RWPE1 (cell line): ENCODE data around the gene WIF1.

Experiments
- CTCF ChIA-PET: fragments of 350-600 bp; sonication (Branson Sonifier 250); formaldehyde crosslinking; extraction: SDS; loops from one replicate; lab custom pipeline; 2021; lab: Yijun Ruan, JAX
- POLR2A ChIA-PET: fragments of 400-600 bp; formaldehyde crosslinking; extraction: SDS; loops from one replicate; lab custom pipeline; 2020; ENCODE audit warnings: antibody characterized with exemption; ENCODE audit not compliant: low non-redundant PET; lab: Yijun Ruan, JAX
- DNase-seq: peaks from one replicate; pipeline ENCODE4 v3.0.0; 2012; ENCODE audit warnings: low spot score
- H3K27ac ChIP-seq: fragments of 450-650 bp; 2 replicates; pipeline ENCODE4 v1.5.1; 2017
- CTCF ChIP-seq: fragments of 450-650 bp; conservative IDR thresholded peaks from 2 replicates; pipeline ENCODE4 v1.5.1; 2017; ENCODE audit warnings: low read depth, mild to moderate bottlenecking

WIF1 gene

DNA sequence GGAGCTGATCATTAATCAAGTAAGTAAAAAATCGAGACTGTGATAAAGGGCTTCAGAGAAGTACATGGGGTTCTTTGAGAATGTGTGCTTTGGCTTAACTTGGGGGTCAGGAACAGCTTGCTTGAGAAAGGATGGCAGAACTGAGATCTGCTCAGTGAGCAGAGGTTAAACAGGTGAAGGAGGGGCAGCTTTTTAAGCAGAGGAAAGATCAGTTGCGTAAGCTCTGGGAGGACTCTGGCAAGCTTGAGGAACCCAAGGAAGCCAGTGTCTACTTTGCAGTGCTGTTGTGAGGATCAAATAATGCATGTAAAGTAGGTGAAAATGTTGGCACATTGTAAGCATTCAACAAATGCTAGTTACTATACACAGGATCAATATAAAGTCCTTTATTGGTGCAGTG lies 30.6 kb downstream of the WIF1 start:
- no peak for TF ChIP-seq CTCF
- no peak for DNase-seq
- POLR2A ChIA-PET = no interaction called here
- CTCF ChIA-PET = no interaction called here
- no peak overlapping the region for H3K27ac ChIP-seq

DNA sequence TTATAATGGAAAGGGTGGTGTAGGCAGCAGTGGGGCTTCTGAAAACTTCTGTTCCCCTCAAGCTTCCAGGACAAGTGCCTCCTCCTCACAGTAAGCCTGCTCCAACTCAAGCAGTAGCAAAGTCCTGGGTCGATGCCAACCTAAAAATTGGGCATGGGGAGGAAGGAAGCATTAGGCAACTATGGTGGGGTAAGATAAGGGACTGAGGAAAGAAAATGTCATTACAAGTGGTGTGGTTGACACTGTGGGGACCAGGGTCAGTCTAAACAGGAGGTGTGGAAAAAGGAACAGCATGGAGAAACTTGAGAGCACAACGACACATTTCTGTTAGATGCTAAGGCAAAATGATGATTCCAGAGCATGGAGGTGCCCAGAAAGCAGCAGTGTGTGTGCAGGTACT lies 34.9 kb downstream of the WIF1 start:
- H3K27ac ChIP-seq = no peak overlapping the region
- ChIA-PET CTCF (interaction anchor here (0.7 kb wide), 1 partner anchor 158 kb away, joined by 3 read pairs; no protein-coding TSS in a partner anchor), POLR2A (no interaction called here)
- TF ChIP-seq CTCF = no peak
- no peak for DNase-seq

GRCh38 chr12:65084579-65084978 lies 36.5 kb downstream of the WIF1 start:
- ChIA-PET CTCF (no interaction called here), POLR2A (no interaction called here)
- H3K27ac ChIP-seq = no peak overlapping the region
- no peak for DNase-seq
- no peak for TF ChIP-seq CTCF

GRCh38 chr12:65083581-65083980 lies 37.5 kb downstream of the WIF1 start:
- CTCF ChIA-PET = no interaction called here
- H3K27ac ChIP-seq = no peak overlapping the region
- DNase-seq = no peak
- no peak for TF ChIP-seq CTCF
- POLR2A ChIA-PET = no interaction called here

- POLR2A ChIA-PET = no interaction called here
- TF ChIP-seq CTCF = no peak
- no peak for DNase-seq
- no peak overlapping the region for H3K27ac ChIP-seq
- CTCF ChIA-PET = no interaction called here
Measured at GRCh38 chr12:65082406-65082805, 38.7 kb downstream of the WIF1 start.

DNA sequence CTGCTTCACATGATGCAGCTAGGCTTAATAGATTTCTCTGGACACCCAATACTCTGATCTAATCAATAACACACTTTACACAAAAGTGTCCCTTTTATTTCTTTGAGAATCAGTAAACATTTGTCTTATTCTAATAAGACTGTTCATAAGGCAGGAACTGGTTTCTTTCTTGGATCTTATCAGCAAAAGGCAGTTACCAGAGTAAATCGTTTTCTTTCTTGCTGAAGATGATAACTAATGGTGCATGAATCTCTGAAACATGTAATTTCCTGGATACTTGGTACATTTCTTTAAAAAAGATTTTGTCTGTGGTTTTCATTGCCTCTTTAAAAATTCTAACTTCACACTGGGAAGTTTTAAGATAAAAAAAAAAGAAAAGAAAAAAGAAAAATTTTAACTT lies 39.6 kb downstream of the WIF1 start:
- CTCF ChIA-PET = no interaction called here
- no peak for TF ChIP-seq CTCF
- no peak for DNase-seq
- POLR2A ChIA-PET = no interaction called here
- H3K27ac ChIP-seq = no peak overlapping the region

DNA sequence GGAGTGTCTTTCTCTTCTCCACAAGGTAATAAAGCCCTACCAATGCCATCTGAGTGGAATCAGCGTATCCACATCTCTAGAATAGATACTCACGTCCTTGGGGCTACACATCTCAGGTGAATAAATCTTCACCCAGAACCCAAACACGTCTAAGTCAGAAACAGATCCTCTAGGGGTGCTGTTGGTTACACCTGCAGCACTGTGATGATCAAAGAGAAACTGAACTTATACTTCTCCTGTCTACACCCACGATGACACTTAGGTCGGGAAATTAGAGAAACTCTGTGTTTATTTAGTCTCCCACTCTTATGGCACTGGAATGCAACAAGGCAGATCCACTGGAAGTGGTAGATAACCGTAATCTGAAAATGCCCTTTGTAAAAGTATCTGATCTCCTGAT lies 46.2 kb downstream of the WIF1 start:
- no peak overlapping the region for H3K27ac ChIP-seq
- DNase-seq = peak; percentile 2
- no peak for TF ChIP-seq CTCF
- ChIA-PET CTCF (no interaction called here), POLR2A (no interaction called here)
